Measurements from ENCODE around the gene TEAD3.
A peak's percentile ranks its signal among the peaks of the same experiment; 100 is the strongest.

Gene TEAD3

DNA sequence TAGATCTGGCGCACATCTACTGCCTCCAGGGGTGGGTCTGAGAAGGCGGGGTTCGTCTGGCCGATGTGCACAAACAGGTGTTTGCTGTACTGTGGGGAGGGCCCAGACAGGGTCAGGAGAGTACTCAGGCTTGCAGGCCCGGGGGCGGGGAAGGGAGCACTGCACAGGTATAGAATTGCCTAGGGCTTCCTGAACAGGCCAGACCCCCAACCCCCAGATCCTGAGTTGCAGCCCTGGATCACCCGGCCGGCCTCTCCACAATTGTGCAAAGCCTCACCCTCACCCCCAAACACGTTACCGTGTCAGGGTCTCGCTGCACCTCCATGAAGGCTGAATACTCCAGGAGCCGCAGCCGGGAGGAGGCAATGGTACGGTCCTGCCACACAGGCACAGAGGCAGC is 20.9 kb downstream of the TEAD3 start:
- Histone ChIP-seq H2BK15ac (ENCODE audit: low read depth, poor library complexity, severe bottlenecking) (no peak overlapping the region), H3K9me3 (ENCODE audit: control insufficient read depth, low read length) (no peaks in the 10 kb centered on the region), H3K18ac (ENCODE audit: low read depth in 1 of 2, low read length in 2 of 2) (no peak overlapping the region), H3K79me1 (replicated peaks; ENCODE audit: low read length, poor library complexity, severe bottlenecking) (peaks cover 20% of the 10 kb centered on the region), H3K4ac (ENCODE audit: low read depth in 1 of 2, low read length in 2 of 2) (no peak overlapping the region), H2AK5ac (ENCODE audit: low read length, severe bottlenecking) (no peak overlapping the region), H2AFZ (ENCODE audit: low read depth, low read length) (no peak overlapping the region), H3K27me3 (ENCODE audit: control insufficient read depth in 1 of 2, insufficient read depth in 1 of 2, low read length in 2 of 2) (no peaks in the 10 kb centered on the region), H3K27ac (ENCODE audit: low read length, poor library complexity, severe bottlenecking) (no peak overlapping the region), H3K4me3 (ENCODE audit: insufficient read depth in 1 of 2, low read depth in 1 of 2, low read length in 2 of 2) (no peak overlapping the region), H4K8ac (ENCODE audit: low read length) (no peak overlapping the region), H2BK120ac (ENCODE audit: low read depth, low read length) (no peak overlapping the region), H2BK12ac (ENCODE audit: low read length in 2 of 2) (no peak overlapping the region), H3K36me3 (ENCODE audit: control insufficient read depth in 1 of 2, insufficient read depth in 2 of 2, low read depth in 1 of 2, low read length in 2 of 2) (peaks cover 82 to 85% of the 10 kb centered on the region in 2 experiments), H3K23ac (ENCODE audit: low read length in 2 of 2) (no peak overlapping the region), H3K4me1 (ENCODE audit: control insufficient read depth, insufficient read depth, low read depth, low read length) (peaks cover 14% of the 10 kb centered on the region), H3K9ac (ENCODE audit: low read length) (no peak overlapping the region), H3K14ac (ENCODE audit: low read length in 2 of 2) (no peak overlapping the region), H4K91ac (ENCODE audit: low read length) (no peak overlapping the region), H2BK5ac (ENCODE audit: low read depth, low read length, poor library complexity, severe bottlenecking) (no peak overlapping the region), H3K4me2 (ENCODE audit: low read length, poor library complexity, severe bottlenecking) (no peak overlapping the region)
- WGBS, result 94% methylated on average over 14 of the region's 14 CpGs
- DNase-seq, result no peak

GRCh38 chr6:35475573-35475972 is 21.3 kb downstream of the TEAD3 start:
- Histone ChIP-seq H4K8ac (ENCODE audit: low read length) (no peak overlapping the region), H3K9me3 (ENCODE audit: control insufficient read depth, low read length) (no peaks in the 10 kb centered on the region), H3K27ac (ENCODE audit: low read length, poor library complexity, severe bottlenecking) (no peak overlapping the region), H3K27me3 (ENCODE audit: control insufficient read depth in 1 of 2, insufficient read depth in 1 of 2, low read length in 2 of 2) (no peaks in the 10 kb centered on the region), H2AK5ac (ENCODE audit: low read length, severe bottlenecking) (no peak overlapping the region), H3K36me3 (ENCODE audit: control insufficient read depth in 1 of 2, insufficient read depth in 2 of 2, low read depth in 1 of 2, low read length in 2 of 2) (peaks cover 80 to 85% of the 10 kb centered on the region in 2 experiments), H2BK120ac (ENCODE audit: low read depth, low read length) (no peak overlapping the region), H3K4ac (ENCODE audit: low read depth in 1 of 2, low read length in 2 of 2) (no peak overlapping the region), H3K79me1 (replicated peaks; ENCODE audit: low read length, poor library complexity, severe bottlenecking) (peaks cover 17% of the 10 kb centered on the region), H3K18ac (ENCODE audit: low read depth in 1 of 2, low read length in 2 of 2) (no peak overlapping the region), H3K9ac (ENCODE audit: low read length) (no peak overlapping the region), H2AFZ (ENCODE audit: low read depth, low read length) (no peak overlapping the region), H4K91ac (ENCODE audit: low read length) (no peak overlapping the region), H3K14ac (ENCODE audit: low read length in 2 of 2) (no peak overlapping the region), H3K23ac (ENCODE audit: low read length in 2 of 2) (no peak overlapping the region), H3K4me3 (ENCODE audit: insufficient read depth in 1 of 2, low read depth in 1 of 2, low read length in 2 of 2) (no peak overlapping the region), H3K4me2 (ENCODE audit: low read length, poor library complexity, severe bottlenecking) (no peak overlapping the region), H2BK5ac (ENCODE audit: low read depth, low read length, poor library complexity, severe bottlenecking) (no peak overlapping the region), H2BK15ac (ENCODE audit: low read depth, poor library complexity, severe bottlenecking) (no peak overlapping the region), H2BK12ac (ENCODE audit: low read length in 2 of 2) (no peak overlapping the region), H3K4me1 (ENCODE audit: control insufficient read depth, insufficient read depth, low read depth, low read length) (peaks cover 16% of the 10 kb centered on the region)
- 91% methylated on average over 4 of the region's 4 CpGs for WGBS
- DNase-seq, result no peak

DNA sequence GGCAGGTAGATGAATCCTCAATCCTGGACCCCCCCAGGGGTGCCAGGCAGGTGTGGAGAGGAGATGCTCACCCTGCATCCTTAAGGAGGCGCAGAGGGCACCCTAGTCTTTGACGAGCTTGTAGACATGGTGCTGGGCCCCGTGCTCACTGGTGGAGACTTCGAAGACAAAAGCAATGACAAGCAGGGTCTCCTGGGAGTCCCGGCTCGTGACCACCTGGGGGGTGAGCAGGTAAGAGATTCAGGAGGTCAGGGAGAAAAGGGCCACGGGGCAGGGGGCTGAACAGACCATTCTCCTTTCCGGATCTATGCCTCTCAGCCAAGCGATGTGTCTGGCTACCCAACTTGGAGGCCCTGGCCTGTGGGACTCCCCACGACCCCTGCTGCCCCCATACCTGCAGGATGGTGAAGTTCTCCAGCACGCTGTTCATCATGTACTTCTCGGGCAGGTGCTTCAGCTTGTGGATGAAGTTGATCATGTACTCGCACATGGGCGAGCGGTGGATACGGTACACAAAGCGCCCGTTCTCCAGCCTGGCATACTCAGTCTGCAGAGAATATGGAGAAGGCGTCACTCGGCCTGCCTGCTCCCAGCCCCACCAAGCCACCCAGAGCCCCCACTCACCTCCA is 21.8 kb downstream of the TEAD3 start:
- Histone ChIP-seq H3K4me3 (ENCODE audit: insufficient read depth in 1 of 2, low read depth in 1 of 2, low read length in 2 of 2) (no peak overlapping the region), H3K27ac (ENCODE audit: low read length, poor library complexity, severe bottlenecking) (no peak overlapping the region), H4K8ac (ENCODE audit: low read length) (no peak overlapping the region), H3K9ac (ENCODE audit: low read length) (no peak overlapping the region), H2BK12ac (ENCODE audit: low read length in 2 of 2) (no peak overlapping the region), H3K23ac (ENCODE audit: low read length in 2 of 2) (no peak overlapping the region), H3K4me1 (ENCODE audit: control insufficient read depth, insufficient read depth, low read depth, low read length) (peaks cover 16% of the 10 kb centered on the region), H3K18ac (ENCODE audit: low read depth in 1 of 2, low read length in 2 of 2) (no peak overlapping the region), H3K27me3 (ENCODE audit: control insufficient read depth in 1 of 2, insufficient read depth in 1 of 2, low read length in 2 of 2) (no peaks in the 10 kb centered on the region), H2BK120ac (ENCODE audit: low read depth, low read length) (no peak overlapping the region), H3K9me3 (ENCODE audit: control insufficient read depth, low read length) (no peaks in the 10 kb centered on the region), H3K4ac (ENCODE audit: low read depth in 1 of 2, low read length in 2 of 2) (no peak overlapping the region), H3K36me3 (ENCODE audit: control insufficient read depth in 1 of 2, insufficient read depth in 2 of 2, low read depth in 1 of 2, low read length in 2 of 2) (peaks cover 80 to 85% of the 10 kb centered on the region in 2 experiments), H2BK15ac (ENCODE audit: low read depth, poor library complexity, severe bottlenecking) (no peak overlapping the region), H3K4me2 (ENCODE audit: low read length, poor library complexity, severe bottlenecking) (no peak overlapping the region), H2AK5ac (ENCODE audit: low read length, severe bottlenecking) (no peak overlapping the region), H2BK5ac (ENCODE audit: low read depth, low read length, poor library complexity, severe bottlenecking) (no peak overlapping the region), H3K14ac (ENCODE audit: low read length in 2 of 2) (no peak overlapping the region), H4K91ac (ENCODE audit: low read length) (no peak overlapping the region), H3K79me1 (replicated peaks; ENCODE audit: low read length, poor library complexity, severe bottlenecking) (peaks cover 14% of the 10 kb centered on the region), H2AFZ (ENCODE audit: low read depth, low read length) (no peak overlapping the region)
- no peak for DNase-seq
- 94% methylated on average over 20 of the region's 20 CpGs for WGBS

DNA sequence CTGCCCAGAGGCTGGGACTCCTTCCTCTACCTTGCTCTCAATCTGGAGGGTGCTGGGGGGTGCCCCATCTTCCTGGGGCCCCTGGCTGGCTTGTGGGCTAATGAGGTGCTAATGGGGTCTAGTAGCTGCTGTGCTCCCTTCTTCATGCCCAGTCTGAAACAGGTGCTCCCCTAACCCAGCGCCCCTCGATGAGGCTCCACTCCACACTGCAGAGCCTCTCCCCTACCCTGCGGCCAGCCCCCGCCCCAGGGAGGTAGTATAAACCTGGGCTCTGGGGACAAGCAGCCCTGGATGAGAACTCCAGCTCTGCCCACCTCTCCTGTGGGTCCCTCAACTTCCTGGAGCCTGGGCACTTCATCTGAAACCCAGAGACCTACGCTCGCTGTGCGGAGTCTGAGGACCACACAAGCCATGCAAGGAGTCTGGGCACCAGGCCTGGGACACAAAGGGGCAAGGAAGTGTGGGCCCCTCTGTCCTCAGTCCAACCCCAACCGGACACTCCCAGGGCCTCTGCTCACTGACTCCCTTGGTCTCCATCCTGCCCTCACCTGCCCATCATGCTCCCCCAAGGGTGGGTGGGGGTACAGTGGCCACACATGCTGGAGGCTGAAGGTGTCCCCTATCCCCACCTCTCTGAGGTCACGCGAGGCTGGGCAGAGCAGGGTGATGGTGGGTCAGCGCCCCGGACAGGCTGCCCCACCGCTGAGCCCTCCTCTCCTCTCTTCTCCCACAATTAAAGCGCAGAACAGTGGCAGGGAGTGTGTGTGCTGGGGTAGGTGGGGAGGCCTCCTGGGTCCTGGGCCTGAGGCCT is 22.5 kb downstream of the TEAD3 start:
- H3K9me3 ChIP-seq (ENCODE audit: control insufficient read depth, low read length), result no peaks in the 10 kb centered on the region
- peak overlapping the region; percentile 22 for H2AK5ac ChIP-seq (ENCODE audit: low read length, severe bottlenecking)
- H2BK12ac ChIP-seq (ENCODE audit: low read length in 2 of 2), result no peak overlapping the region
- no peaks in the 10 kb centered on the region for H3K27me3 ChIP-seq (ENCODE audit: control insufficient read depth in 1 of 2, insufficient read depth in 1 of 2, low read length in 2 of 2)
- no peak overlapping the region for H3K23ac ChIP-seq (ENCODE audit: low read length in 2 of 2)
- H4K91ac ChIP-seq (ENCODE audit: low read length), result no peak overlapping the region
- H2BK5ac ChIP-seq (ENCODE audit: low read depth, low read length, poor library complexity, severe bottlenecking), result no peak overlapping the region
- H3K4me2 ChIP-seq (ENCODE audit: low read length, poor library complexity, severe bottlenecking), result no peak overlapping the region
- H3K4ac ChIP-seq (ENCODE audit: low read depth in 1 of 2, low read length in 2 of 2), result no peak overlapping the region
- H3K4me1 ChIP-seq (ENCODE audit: control insufficient read depth, insufficient read depth, low read depth, low read length), result peaks cover 16% of the 10 kb centered on the region
- no peak overlapping the region for H3K14ac ChIP-seq (ENCODE audit: low read length in 2 of 2)
- H3K27ac ChIP-seq (ENCODE audit: low read length, poor library complexity, severe bottlenecking), result no peak overlapping the region
- 96% methylated on average over 7 of the region's 14 CpGs for whole genome bisulfite sequencing
- no peak overlapping the region for H2BK120ac ChIP-seq (ENCODE audit: low read depth, low read length)
- no peak for DNase-seq
- no peak overlapping the region for H3K4me3 ChIP-seq (ENCODE audit: insufficient read depth in 1 of 2, low read depth in 1 of 2, low read length in 2 of 2)
- H3K18ac ChIP-seq (ENCODE audit: low read depth in 1 of 2, low read length in 2 of 2), result no peak overlapping the region
- H3K36me3 ChIP-seq (ENCODE audit: control insufficient read depth in 1 of 2, insufficient read depth in 2 of 2, low read depth in 1 of 2, low read length in 2 of 2), result peaks cover 80 to 86% of the 10 kb centered on the region in 2 experiments
- H3K79me1 ChIP-seq (replicated peaks; ENCODE audit: low read length, poor library complexity, severe bottlenecking), result peaks cover 10% of the 10 kb centered on the region
- H2AFZ ChIP-seq (ENCODE audit: low read depth, low read length), result no peak overlapping the region
- H2BK15ac ChIP-seq (ENCODE audit: low read depth, poor library complexity, severe bottlenecking), result no peak overlapping the region
- no peak overlapping the region for H4K8ac ChIP-seq (ENCODE audit: low read length)
- H3K9ac ChIP-seq (ENCODE audit: low read length), result no peak overlapping the region
